Cardiac fibroblast (primary cell): Measurements from ENCODE around the gene SCNN1B.

Experiments used
- DNase-seq, 2 donors: peaks; one replicate each; pipeline versions ENCODE4 v3.0.0 to v3.0.0-alpha.2; 2010; ENCODE audit warnings: low read depth in 2 of 2
- H3K4me3 ChIP-seq, 2 donors: replicated peaks in 1 of 2; 1 replicate in 1 of 2; 2 replicates in 1 of 2; pipeline ENCODE4 v1.5.1; 2011; ENCODE audit warnings: low read depth in 2 of 2, low read length in 2 of 2, mild to moderate bottlenecking in 2 of 2, moderate library complexity in 1 of 2
- CTCF ChIP-seq: IDR thresholded peaks from one replicate; pipeline ENCODE4 v1.5.1; 2011; ENCODE audit warnings: low read depth, mild to moderate bottlenecking, low read length, inconsistent platforms

Gene SCNN1B

DNA sequence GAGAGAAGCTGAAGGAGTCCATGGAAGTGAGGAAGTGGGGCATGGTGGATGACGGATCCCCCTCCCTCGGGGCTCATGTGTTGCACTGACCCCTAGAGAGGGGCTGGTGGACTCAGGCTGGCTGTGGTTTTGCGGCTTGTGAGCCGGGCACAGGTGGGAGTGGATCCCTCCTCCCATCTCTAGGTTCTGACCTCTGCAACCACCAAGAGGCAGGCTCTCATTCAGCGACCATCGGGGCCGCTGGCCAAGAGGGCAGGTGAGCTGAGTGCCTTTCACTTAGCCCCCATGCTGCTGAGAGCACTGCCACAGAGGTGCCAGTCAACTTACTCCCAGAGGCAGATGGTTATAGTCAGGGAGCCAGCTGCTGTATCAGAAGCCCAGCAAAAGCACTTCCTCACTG, 67.3 kb downstream of the SCNN1B start:
- TF ChIP-seq CTCF: no peak
- H3K4me3 ChIP-seq: no peak overlapping the region
- no peak for DNase-seq

DNA sequence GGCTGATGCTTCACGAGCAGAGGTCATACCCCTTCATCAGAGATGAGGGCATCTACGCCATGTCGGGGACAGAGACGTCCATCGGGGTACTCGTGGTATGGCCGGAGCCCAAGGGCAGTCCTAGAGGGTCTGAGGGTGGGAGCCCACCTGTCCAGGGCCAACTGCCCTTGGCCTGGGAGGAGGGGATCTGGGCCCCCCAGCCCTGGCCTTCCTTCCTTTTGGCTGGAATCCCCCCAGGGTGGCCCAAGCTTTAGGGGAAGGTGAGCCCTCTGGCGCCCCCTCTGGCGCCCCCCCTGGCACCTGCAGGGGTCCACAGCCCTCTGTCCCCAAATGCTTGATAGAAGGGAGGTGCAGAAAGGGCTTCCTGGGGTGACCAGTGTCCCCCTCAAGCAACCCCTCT, 69.3 kb downstream of the SCNN1B start:
- no peak for TF ChIP-seq CTCF
- no peak for DNase-seq
- no peak overlapping the region for H3K4me3 ChIP-seq

- TF ChIP-seq CTCF: no peak
- no peak overlapping the region for H3K4me3 ChIP-seq
- DNase-seq: no peak
Measured at GRCh38 chr16:23373436-23374219, 71.5 kb downstream of the SCNN1B start.

DNA sequence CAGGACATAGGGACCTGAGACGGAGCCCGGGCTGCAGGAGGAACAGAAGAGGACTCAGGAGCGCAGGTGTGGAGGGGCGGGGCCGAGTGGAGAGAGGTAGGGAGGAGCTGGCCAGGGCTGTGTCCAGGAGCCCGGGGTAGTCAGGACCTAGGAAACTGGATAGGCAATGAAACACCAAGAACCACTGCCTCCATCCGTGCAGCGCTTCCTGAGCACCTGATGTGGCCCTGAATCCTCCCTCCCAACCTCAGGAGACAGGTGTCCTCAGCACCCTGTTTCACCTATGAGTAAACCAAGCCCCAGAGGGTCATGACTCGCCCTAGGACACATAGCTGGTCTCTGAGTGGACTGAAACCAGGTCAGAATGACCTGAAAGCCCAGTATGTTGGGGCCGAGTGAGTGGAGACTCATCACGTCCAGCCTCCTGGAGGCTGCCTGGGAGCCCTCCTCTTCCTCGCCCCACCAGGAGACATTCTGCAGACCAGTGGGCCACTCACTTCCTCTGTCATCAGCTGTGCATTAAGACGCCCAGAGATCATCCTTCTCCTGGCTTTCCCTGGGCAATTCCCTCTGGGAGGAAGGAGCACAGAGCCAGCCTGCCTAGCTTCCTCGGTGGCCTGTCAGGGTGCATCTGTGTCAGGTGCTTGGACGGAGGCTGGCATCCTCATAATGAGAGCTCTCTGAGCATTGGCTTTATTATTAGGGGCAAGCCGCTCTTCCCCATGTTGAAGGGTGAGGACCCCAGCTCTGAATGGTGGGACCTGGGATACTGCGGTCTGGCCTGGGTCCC, 72.8 kb downstream of the SCNN1B start:
- TF ChIP-seq CTCF: no peak
- DNase-seq: no peak
- H3K4me3 ChIP-seq: no peak overlapping the region

DNA sequence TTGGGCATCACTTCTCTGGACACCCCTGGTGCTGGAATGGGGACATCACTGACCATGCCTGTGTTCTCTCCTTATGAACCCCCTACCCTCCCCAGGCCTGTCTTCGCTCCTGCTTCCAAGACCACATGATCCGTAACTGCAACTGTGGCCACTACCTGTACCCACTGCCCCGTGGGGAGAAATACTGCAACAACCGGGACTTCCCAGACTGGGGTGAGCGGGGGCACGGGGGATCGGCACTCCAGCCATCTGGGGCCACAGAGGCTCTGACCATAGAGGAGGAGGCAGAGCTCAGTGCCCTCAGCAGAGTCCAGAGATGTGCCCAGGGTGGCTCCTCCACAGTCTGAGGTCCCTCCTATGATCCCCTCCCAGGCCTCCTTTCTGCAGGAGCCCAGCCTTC, 73.5 kb downstream of the SCNN1B start:
- no peak for TF ChIP-seq CTCF
- no peak overlapping the region for H3K4me3 ChIP-seq
- DNase-seq: no peak

DNA sequence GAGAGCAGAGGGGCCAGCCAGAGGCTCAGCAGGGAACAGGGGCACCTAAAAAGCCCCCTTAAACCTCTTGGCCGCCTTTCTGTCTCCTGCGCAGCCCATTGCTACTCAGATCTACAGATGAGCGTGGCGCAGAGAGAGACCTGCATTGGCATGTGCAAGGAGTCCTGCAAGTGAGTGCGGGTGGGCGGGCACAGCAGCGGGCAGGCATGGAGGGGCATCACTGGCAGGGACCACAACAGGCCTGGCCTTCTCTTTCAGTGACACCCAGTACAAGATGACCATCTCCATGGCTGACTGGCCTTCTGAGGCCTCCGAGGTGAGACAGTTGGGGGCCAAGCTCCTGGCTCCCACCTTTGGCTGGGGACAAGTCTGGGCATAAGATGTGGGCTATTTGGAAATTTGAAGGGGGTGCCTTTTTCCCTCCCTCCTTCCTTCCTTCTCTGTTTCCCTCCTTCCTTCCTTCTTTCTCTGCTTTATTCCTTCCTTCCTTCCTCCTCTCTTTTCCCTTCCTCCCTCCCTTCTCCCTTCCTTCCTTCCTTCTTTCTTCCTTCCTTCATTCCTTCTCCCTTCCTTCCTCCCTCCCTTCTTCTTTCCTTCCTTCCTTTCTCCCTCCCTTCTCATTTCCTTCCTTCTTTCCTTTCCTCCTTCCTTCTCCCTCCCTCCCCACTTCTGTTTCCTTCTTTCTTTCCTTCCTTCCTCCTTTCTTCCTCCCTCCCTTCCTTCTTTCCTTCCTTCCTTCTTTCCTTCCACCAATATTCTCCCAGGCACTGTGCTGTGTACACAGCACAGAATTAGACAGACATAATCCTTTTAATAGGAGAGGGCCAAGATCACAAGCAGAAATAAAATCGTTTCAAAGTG, 75.2 kb downstream of the SCNN1B start:
- no peak for TF ChIP-seq CTCF
- no peak for DNase-seq
- H3K4me3 ChIP-seq: no peak overlapping the region
